WI38 (cell line): ENCODE measurements around the gene LBH.

Experiments used
- H3K4me3 ChIP-seq: 2 replicates; pipeline ENCODE4 v1.5.1; 2011; ENCODE audit warnings: low read depth, mild to moderate bottlenecking, control low read depth, low read length
- CTCF ChIP-seq: IDR thresholded peaks from 2 replicates; pipeline ENCODE4 v1.5.1; 2012; ENCODE audit warnings: low read depth, mild to moderate bottlenecking, control low read depth, low read length

LBH gene

GRCh38 chr2:30300456-30301221, 69.3 kb downstream of the LBH start:
- TF ChIP-seq CTCF: no peak
- no peak overlapping the region for H3K4me3 ChIP-seq

- no peak for TF ChIP-seq CTCF
- H3K4me3 ChIP-seq: no peak overlapping the region
Measured at GRCh38 chr2:30301551-30301950, 70.2 kb downstream of the LBH start.

DNA sequence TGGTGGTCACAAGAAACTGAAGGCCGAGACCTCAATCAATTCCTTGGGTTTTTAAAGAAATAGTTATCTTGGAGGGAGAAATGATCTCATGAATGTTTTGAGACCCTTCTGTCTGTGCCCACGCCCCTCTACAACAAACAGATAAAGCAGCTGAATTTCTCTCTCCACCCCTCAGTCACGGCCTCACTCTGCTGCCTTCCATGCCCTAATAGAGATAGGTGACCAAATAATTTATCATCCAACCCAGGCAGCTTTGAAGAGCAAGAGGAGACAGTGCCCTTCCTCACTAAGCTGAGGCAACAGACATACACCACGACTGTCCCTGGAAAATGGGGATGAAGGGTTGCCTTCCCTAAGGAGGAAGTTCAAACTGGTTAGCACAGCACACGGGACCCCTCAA, 71.2 kb downstream of the LBH start:
- H3K4me3 ChIP-seq: no peak overlapping the region

GRCh38 chr2:30303095-30303494, 71.8 kb downstream of the LBH start:
- no peak overlapping the region for H3K4me3 ChIP-seq
- no peak for TF ChIP-seq CTCF

More for the DNA sequence above, 71.2 kb downstream of the LBH start:
- no peak for TF ChIP-seq CTCF

DNA sequence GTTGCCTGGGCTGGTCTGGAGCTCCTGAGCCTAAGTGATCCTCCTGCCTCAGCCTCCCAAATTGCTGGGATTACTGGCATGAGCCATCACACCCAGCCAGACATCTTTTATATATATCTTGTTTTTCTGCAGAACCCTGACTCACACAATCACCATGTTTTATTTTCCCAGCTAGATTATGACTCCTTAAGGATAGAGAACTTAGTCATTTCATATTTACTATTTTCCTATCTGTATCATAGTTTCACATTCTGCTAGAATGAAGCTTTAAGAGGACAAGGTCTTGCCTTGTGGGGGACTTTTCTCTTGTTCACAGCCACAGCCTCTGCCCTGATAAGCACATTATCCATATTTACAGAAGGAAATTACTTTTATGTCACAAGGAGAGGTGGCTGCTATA, 73.9 kb downstream of the LBH start:
- H3K4me3 ChIP-seq: no peak overlapping the region
- no peak for TF ChIP-seq CTCF

DNA sequence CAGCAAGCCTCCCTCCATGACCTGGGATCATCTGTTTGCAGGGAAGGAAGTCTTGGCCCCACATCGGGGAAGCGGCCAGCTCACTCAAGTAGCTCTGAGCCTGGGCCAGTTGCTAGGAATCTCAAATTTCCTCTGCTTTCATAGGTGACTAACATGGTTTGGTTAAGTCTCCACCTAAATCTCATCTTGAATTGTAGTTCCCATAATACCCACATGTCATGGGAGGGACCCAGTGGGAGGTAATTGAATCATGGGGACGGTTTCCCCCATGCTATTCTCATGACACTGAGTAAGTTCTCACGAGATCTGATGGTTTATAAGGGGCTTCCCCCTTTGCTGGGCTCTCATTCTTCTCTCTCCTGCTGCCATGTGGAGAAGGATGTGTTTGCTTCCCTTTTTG, 75.2 kb downstream of the LBH start:
- no peak overlapping the region for H3K4me3 ChIP-seq
- TF ChIP-seq CTCF: no peak

DNA sequence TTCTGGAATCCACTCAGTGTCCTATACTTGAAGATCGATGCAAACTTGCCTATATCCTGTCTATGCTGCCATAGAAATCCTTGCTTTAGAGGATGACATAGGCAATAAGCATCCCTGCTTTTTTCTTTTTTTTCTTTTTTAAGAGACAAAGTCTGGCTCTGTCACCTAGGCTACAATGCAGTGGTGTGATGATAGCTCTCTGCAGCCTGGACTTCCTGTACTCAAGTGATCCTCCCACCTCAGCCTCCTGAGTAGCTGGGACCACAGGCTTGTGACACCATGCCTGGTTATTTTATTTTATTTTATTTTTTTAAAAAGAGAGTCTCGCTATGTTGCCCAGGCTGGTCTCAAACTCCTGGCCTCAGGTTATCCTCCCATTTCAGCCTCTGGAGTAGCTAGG, 76.9 kb downstream of the LBH start:
- TF ChIP-seq CTCF: no peak
- H3K4me3 ChIP-seq: no peak overlapping the region
